Sigmoid colon (tissue), 7 donors: ENCODE results near the gene UFD1. TPM values are rescaled to one million over a fixed set of nuclear protein-coding genes. Genes with fewer than 3 reads are reported as not detected.

Source experiments
- DNase-seq: peaks from one replicate; pipeline ENCODE4 v3.0.0-alpha.2; 2019
- H3K27ac ChIP-seq, 4 donors: fragments of 200-600 bp; sonication (generic); one replicate each; pipeline ENCODE4 v1.5.1; 2016 to 2019; ENCODE audit warnings: mild to moderate bottlenecking in 1 of 4
- H3K27me3 ChIP-seq, 3 donors: fragments of 200-600 bp; sonication (generic); one replicate each; pipeline ENCODE4 v1.5.1; 2019; ENCODE audit warnings: mild to moderate bottlenecking in 1 of 3
- H3K36me3 ChIP-seq, 4 donors: fragments of 200-600 bp; sonication (generic); one replicate each; pipeline ENCODE4 v1.5.1; 2016 to 2019
- H3K4me1 ChIP-seq, 4 donors: fragments of 200-600 bp; sonication (generic); one replicate each; pipeline ENCODE4 v1.5.1; 2017 to 2019
- H3K4me3 ChIP-seq, 4 donors: fragments of 200-600 bp; sonication (generic); one replicate each; pipeline ENCODE4 v1.5.1; 2017 to 2019; ENCODE audit warnings: mild to moderate bottlenecking in 2 of 4, moderate library complexity in 1 of 4
- H3K9me3 ChIP-seq, 4 donors: fragments of 200-600 bp in 3 of 4; sonication (generic) in 3 of 4; one replicate each; pipeline versions ENCODE4 v1.5.1 to v1.6.1; 2013 to 2019
- CTCF ChIP-seq, 4 experiments: fragments of 450-650 bp in 3 of 4; fragments of 200-600 bp in 1 of 4; IDR thresholded peaks; one replicate each; pipeline ENCODE4 v1.5.1; 2016 to 2019; ENCODE audit warnings: antibody characterized with exemption in 4 of 4, mild to moderate bottlenecking in 3 of 4, moderate library complexity in 2 of 4
- EP300 ChIP-seq, 4 donors: sonication (generic); formaldehyde crosslinking; IDR thresholded peaks; one replicate each; pipeline ENCODE4 v1.6.1; 2017; ENCODE audit warnings: antibody characterized with exemption in 4 of 4
- POLR2A ChIP-seq, 2 donors: fragments of 450-650 bp; IDR thresholded peaks; one replicate each; pipeline ENCODE4 v1.6.1; 2016; ENCODE audit warnings: antibody characterized with exemption in 2 of 2, mild to moderate bottlenecking in 2 of 2, moderate library complexity in 2 of 2
- POLR2AphosphoS5 ChIP-seq, 4 donors: sonication (generic); formaldehyde crosslinking; IDR thresholded peaks; one replicate each; pipeline ENCODE4 v1.6.1; 2017; ENCODE audit warnings: antibody characterized with exemption in 4 of 4
- WGBS, 2 donors: extraction: QIAGEN DNeasy Blood & Tissue Kit; methylation state at CpG; one replicate each; pipeline ENCODE4 v1.1.7; 2013; 5-methylcytosine and 5-hydroxymethylcytosine counted together
- intact Hi-C: fragments of 100-400 bp; cut with DNase I; formaldehyde crosslinking; loops from one replicate; pipeline ENCODE4 v1.15.1; 2023
- polyA plus RNA-seq, 3 donors: library from polyadenylated mRNA; stranded (reverse); fragments of 200-250 nt; gene quantifications; one replicate each; pipeline ENCODE4 v1.2.3, GENCODE V29; 2013
- total RNA-seq, 4 donors: library from RNA; depleted of rRNA; stranded (reverse); fragments of >200 nt; gene quantifications; one replicate each; pipeline ENCODE4 v1.1.0, GENCODE V29; 2016
- donor health status: healthy with polysubstance abuse.
- donor health status: Bipolar disorder and iron deficiency.
- donor health status: healthy.

Gene UFD1
- total and polyA plus RNA-seq, 7 donors = 28.5 to 131 (median 45.7) TPM

DNA sequence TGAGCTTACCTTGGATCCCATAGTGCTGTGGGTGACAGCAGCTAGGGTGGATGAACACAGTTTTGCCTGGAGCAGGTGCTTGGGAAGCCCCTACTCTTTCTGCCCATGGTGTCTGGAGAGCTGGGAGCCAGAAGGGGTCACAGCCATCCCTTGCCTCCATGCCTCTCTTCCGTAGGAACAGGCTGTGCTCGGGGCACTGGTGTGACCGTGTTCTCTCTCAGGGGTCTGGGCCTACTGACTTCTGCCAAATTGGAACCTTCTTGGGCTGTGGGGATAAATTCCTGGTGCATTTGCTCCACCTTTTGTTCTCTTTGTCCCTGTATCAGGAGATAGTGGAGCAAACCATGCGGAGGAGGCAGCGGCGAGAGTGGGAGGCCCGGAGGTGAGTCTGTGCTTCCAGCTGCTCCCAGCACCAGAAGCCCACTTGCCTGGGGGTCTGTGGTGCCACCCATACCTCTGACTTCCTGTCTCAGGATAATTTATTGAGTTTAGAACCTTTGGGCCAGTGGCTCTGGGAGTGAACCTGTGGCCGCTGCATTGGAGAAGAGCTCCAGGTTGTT is 15.1 kb upstream of the UFD1 start:
- H3K9me3 ChIP-seq = no peaks in the 10 kb centered on the region
- H3K27ac ChIP-seq = no peak overlapping the region
- 98% methylated on average over 8 of the region's 8 CpGs for WGBS, 2 donors
- TF ChIP-seq CTCF (IDR thresholded peaks at IDR 0.05) = no peak
- TF ChIP-seq EP300 (IDR thresholded peaks at IDR 0.05) = no peak
- TF ChIP-seq POLR2AphosphoS5 (IDR thresholded peaks at IDR 0.05) = no peak
- no peak for TF ChIP-seq POLR2A (IDR thresholded peaks at IDR 0.05)
- no peaks in the 10 kb centered on the region for H3K36me3 ChIP-seq
- intact Hi-C loops = no loop called here
- H3K27me3 ChIP-seq = no peaks in the 10 kb centered on the region
- no peak overlapping the region for H3K4me3 ChIP-seq
- peaks cover 0 to 4% (median 0%) of the 10 kb centered on the region in 4 donors for H3K4me1 ChIP-seq
- DNase-seq = no peak

- no peak for DNase-seq
- Histone ChIP-seq H3K36me3 (no peaks in the 10 kb centered on the region), H3K27ac (no peak overlapping the region), H3K4me1 (peaks cover 0 to 6% (median 0%) of the 10 kb centered on the region in 4 donors), H3K4me3 (no peak overlapping the region), H3K9me3 (no peaks in the 10 kb centered on the region), H3K27me3 (no peaks in the 10 kb centered on the region)
- intact Hi-C loops = no loop called here
- TF ChIP-seq CTCF (IDR thresholded peaks at IDR 0.05) = no peak
- no peak for TF ChIP-seq POLR2AphosphoS5 (IDR thresholded peaks at IDR 0.05)
- no peak for TF ChIP-seq EP300 (IDR thresholded peaks at IDR 0.05)
- no peak for TF ChIP-seq POLR2A (IDR thresholded peaks at IDR 0.05)
- 89 to 91% methylated on average over 6 of the region's 6 CpGs for WGBS, 2 donors
These were observed 13.6 kb upstream of the UFD1 start for GRCh38 chr22:19492504-19493174.

- TF ChIP-seq POLR2AphosphoS5 (IDR thresholded peaks at IDR 0.05) (no peak), CTCF (IDR thresholded peaks at IDR 0.05) (no peak), POLR2A (IDR thresholded peaks at IDR 0.05) (no peak), EP300 (IDR thresholded peaks at IDR 0.05) (no peak)
- intact Hi-C loops = no loop called here
- no peak for DNase-seq
- Histone ChIP-seq H3K27ac (no peak overlapping the region), H3K4me3 (no peak overlapping the region), H3K4me1 (peaks cover 0 to 6% (median 0%) of the 10 kb centered on the region in 4 donors), H3K27me3 (no peaks in the 10 kb centered on the region), H3K36me3 (no peaks in the 10 kb centered on the region), H3K9me3 (no peaks in the 10 kb centered on the region)
- WGBS, 2 donors = 92 to 94% methylated on average over 5 of the region's 5 CpGs
These were observed 11.7 kb upstream of the UFD1 start for GRCh38 chr22:19490628-19491230.

GRCh38 chr22:19488884-19489843 is 10.2 kb upstream of the UFD1 start:
- H3K36me3 ChIP-seq = no peaks in the 10 kb centered on the region
- no peak overlapping the region for H3K27ac ChIP-seq
- no peak for TF ChIP-seq POLR2AphosphoS5 (IDR thresholded peaks at IDR 0.05)
- no peak for TF ChIP-seq EP300 (IDR thresholded peaks at IDR 0.05)
- no peak for TF ChIP-seq POLR2A (IDR thresholded peaks at IDR 0.05)
- intact Hi-C loops = no loop called here
- no peaks in the 10 kb centered on the region for H3K27me3 ChIP-seq
- WGBS, 2 donors = 84 to 94% methylated on average over 7 of the region's 7 CpGs
- H3K4me1 ChIP-seq = peaks cover 0 to 6% (median 0%) of the 10 kb centered on the region in 4 donors
- DNase-seq = no peak
- H3K4me3 ChIP-seq = no peak overlapping the region
- H3K9me3 ChIP-seq = no peaks in the 10 kb centered on the region
